GM19372 (cell line): Measurements from ENCODE around the gene PCDH9.
"Not testable (repeated sequence)": the region's sequence is repeated elsewhere in the genome, so short reads cannot be mapped to it uniquely, and the experiment has no call there.

Experiments used
- ATAC-seq: cut with Tn5 transposase; IDR thresholded peaks from one replicate; pipeline ENCODE4 v1.9.1; 2021; ENCODE audit warnings: mild to moderate bottlenecking, low read depth, moderate library complexity; ENCODE audit not compliant: unreplicated experiment

The PCDH9 gene

GRCh38 chr13:66341635-66342377, 888.3 kb downstream of the PCDH9 start:
- no peak for ATAC-seq

- ATAC-seq, result no peak
Measured at GRCh38 chr13:66339214-66339613, 890.9 kb downstream of the PCDH9 start.

GRCh38 chr13:66338542-66338941, 891.6 kb downstream of the PCDH9 start:
- ATAC-seq, result no peak

GRCh38 chr13:66335626-66336025, 894.5 kb downstream of the PCDH9 start:
- no peak for ATAC-seq

- ATAC-seq, result no peak
Measured at GRCh38 chr13:66329988-66330451, 900.1 kb downstream of the PCDH9 start.

DNA sequence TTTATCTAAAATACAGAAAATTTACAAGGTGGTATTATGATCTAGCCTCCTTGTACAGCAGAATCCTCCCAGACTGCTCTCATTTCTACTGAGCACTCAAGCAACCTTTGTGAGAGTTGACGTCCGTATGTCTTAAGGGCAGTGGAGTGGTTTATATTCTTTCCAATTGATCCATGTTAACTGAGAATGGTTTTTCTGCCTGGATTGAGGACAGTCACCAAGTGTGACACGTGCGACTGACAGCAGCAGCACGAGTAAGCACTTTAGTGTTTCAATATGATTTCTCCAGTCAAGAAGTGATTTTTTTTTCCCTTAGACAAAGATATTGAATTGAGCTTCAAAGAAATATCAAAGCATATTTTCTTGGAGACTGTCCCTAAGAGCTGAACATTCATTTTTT, 901.7 kb downstream of the PCDH9 start:
- no peak for ATAC-seq

- no peak for ATAC-seq
Measured at GRCh38 chr13:66323745-66324347, 906.3 kb downstream of the PCDH9 start.

DNA sequence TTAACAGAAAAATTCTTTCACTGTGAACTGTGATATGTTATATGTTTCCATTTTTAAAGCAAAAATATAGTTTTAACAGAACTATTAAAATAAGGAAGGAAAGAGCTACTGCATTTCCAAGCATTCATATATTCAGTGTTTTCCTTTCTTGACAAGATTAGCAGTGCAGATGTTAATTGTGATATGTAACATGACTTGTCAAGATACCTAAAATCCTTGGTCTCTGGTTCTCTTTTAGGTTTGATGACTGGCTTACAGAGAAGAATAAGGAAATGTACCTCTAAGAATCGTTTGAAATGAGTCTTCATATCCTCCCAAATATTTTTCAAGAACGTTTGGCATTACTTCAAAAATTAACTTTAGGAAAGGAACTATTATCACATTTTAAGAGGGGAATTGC, 907.2 kb downstream of the PCDH9 start:
- ATAC-seq, result no peak

DNA sequence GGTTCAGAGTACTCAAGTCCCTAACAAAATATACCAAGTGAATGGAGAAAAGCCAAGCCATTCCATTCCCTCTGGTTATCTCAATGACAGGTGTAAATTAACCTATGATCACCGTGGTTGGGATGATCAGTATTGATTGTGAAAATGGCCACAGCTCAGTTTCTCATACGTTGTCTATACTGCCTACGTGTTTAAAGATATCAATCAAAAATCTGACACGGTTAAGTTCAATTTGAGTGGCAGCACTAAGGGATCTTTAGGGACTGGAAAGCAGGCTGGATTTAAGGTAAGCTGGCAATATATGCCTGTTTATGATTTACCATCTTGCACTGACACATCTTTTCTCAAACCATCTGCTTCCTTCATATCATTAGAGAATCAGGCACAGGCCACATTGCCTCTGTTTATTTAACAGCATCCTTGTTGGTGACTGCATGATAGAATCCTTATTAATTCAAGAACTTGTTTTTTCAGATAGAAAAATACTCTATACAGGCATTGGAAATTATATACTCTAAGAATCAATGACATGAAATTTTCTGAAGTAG, 907.9 kb downstream of the PCDH9 start:
- no peak for ATAC-seq

DNA sequence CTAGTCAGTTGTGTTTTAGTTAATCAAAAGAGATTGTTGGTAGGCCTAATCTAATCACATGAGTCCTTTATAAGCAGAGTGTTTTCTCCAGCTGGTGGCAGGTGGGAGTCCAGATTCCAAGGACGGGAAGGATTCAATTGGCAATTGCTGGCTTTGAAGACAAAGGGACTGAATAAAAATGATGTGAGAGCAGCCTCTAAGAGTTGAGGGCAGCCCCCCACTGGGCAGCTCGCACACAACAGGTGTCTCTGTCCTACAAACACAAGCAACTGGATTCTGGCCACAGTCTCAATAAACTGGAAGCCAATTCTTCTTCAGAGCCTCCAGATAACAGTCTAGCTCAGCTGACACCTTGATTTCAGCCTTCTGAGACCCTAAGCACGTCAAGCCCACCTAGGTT, 915.2 kb downstream of the PCDH9 start:
- no peak for ATAC-seq

- ATAC-seq, result no peak
Measured at GRCh38 chr13:66313413-66313812, 916.7 kb downstream of the PCDH9 start.

DNA sequence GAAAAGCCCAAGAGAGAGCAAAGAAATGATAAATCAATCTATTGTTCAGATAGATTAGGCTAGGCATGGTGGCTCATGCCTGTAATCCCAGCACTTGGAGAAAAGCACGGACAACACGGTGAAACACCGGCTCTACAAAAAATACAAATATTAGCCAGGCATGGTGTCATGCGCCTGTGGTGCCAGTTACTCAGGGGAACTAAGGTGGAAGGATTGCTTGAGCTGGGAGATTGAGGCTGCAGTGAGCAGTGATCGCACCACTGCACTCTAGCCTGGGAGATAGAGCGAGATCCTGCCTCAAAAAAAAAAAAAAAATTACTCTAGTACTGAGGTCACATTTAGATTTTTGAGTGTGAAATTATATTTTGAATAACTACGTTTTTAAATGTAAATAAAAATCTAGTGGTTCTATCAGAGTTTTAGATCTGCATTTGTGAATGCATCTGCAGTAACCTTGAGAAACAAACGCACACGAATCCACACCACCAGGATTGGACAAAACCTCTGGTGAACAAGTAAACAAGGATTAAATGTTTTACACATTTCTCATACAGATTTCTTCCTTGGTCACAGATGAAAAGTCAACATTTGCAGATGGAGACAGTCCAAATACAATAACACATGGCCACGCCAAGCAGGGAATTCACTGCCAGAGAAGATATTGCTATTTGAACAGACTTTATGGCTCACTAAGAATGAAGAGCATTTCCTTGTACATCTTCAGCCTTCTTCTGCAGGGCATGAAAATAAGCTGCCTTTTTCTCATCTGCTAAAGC, 917.6 kb downstream of the PCDH9 start:
- no peak for ATAC-seq

- ATAC-seq, result no peak
Measured at GRCh38 chr13:66305961-66306617, 924.0 kb downstream of the PCDH9 start.

DNA sequence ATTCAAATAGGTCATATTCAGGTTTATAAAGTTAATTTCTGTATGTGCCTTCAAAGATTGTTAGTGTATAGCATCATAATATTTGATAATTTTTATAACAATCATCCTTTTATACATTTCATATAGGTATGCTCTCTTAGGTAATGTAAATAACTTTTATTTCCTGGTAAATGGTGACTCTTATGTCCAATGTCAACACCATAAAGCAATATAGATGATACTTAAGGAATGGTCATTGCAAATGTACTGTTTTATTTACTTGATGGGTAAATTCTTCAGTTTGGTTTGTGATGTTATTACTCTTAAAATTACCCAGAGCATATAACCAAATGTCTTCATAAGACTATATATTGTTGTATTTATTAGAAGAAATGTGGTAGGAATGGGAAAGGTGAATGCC, 928.7 kb downstream of the PCDH9 start:
- no peak for ATAC-seq

- no peak for ATAC-seq
Measured at GRCh38 chr13:66301006-66301405, 929.1 kb downstream of the PCDH9 start.

DNA sequence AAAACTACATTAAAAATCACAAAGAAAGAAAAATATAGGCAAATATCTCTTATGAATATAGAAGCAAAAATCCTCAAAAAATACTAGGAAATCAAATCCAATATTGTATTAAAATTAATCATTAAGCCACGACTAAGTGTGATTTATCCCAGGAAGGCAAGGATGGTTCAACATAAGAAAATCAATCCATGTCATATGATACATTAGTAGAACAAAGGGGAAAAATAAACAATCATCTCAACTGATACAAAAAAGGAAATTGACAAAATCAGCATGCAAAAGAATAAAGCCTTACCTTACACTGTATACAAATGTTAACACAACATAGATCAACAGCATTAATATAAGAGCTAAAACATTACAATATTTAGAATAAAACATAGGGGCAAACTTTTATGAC, 933.3 kb downstream of the PCDH9 start:
- ATAC-seq, result no peak

DNA sequence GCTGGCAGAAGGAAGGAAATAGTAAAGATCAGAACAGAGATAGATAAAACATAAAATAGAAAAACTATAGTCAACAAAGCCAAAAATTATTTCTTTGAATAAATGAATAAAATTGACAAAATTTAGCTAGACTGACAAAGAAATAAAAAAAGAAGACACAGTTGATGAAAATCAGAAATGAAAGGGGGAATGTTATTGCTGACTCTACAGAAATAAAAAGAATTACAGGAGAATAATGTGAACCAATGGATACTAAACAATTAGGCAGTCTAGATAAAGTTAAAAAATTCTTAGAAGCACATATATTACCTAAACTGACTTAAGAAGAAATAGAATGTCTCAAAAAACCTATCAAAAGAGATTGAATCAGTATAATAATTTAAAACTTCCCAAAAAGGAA, 933.8 kb downstream of the PCDH9 start:
- no peak for ATAC-seq

DNA sequence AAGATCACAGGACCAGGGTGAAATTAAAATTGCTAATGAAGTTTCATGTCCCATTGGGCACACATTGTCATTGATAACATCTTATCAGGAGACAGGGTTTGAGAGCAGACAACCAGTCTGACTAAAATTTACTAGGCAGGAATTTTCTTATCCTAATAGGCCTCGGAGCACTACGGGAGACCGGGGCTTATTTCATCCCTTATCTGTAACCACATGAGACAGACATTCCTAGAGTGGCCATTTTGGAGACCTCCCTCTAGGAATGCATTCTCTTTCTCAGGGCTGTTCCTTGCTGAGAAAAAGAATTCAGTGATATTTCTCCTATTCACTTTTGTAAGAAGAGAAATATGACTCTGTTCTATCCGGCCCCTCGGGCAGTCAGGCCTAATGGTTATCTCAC, 943.3 kb downstream of the PCDH9 start:
- ATAC-seq, result not testable (repeated sequence)

DNA sequence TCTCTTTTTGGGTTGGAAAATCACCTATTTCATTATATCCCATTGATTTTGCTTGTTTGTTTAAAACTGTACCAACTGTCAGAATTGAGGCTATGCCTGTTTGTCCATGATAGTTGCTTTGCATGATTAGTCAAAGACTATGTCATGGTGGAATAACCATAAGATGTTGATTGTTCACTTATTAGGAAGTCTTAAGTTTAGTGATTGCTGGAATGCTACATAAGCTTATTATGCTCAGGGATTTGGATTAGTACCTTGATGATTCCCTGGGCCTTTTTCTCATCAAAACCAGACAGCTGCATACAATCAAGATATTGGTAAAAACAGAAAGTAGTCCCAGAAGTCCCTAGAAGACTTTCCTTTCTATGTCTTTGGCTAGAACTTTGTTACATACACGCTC, 954.7 kb downstream of the PCDH9 start:
- ATAC-seq, result no peak

DNA sequence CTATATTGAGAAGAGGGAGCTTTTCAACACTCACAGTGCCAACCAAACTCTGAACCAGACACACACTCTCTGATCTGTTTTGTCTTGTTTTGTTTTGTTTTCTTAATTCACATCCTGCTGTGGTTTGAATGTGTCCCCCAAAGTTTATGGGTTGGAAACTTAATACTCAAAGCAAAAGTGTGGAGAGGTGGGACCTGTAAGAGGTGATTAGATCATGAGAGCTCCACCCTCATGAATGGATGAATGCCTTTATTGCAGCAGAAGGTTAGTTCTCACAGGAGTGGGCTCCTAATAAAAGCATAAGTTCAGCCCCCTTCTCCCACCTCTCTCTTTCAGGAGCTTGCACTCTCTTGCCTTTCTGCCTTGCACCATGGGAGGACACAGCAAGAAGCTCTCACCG, 957.1 kb downstream of the PCDH9 start:
- no peak for ATAC-seq

DNA sequence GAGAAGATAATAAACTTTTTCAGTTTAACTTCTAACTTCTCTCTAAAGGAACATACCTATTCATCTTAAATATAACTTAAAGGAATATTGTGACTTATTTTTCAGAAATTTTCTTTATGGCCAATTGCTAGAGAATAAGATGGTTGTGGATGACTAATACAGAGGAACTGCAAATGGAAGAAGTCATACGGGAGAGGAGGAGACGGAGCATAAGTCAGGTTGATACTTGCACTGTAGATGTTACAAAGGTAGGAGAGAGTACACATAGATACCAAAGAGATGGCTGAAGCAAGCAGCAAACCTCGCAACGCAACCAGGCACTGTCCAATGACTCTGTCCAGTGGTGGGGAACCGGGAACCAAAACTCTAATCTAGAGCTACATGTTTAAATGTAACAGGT, 963.4 kb downstream of the PCDH9 start:
- no peak for ATAC-seq
